ENCODE measurements around the gene HPSE.

The HPSE gene

DNA sequence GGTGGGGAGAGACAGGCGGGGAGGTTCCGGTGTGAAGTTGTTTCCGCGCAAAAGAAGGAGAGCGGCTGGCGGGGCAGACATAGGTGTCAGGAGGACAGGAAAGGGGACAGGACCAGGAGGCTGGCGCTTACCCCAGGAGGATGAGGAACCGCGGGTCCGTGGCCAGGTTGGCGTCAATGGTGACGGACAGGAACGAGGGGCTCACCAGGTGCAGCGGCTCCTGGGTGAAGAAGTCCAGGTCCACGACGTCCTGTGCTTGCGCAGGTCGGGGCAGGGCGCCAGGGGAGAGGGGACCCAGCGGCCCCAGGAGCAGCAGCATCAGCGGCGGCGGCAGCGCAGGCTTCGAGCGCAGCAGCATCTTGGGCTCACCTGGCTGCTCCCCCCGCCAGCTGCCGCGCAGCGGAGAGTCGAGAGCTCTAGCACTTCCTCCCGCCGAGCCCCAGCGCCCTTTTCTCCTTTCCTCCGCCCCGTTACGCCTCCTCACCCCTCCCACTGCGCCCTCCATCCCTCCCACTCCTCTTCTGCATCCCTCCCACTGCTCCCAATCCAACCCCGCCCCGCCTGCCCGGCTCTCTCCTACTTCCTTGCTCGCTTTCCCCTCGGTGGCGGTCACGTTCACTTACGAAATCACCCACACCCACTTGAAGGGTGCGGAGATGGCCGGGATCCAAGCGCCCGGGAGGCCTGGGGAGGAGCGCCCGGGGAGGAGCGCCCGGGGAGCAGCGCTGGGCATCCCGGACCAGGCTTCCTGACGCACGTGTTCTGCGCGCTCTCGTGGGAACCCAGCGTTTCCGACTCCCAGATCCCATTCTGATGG is at the start of gene HPSE:
TSS of gene HPSE (minus strand) at position 424 of the 817 bp plus-strand sequence. CDS start at position 358, 66 bp downstream.
- DNase-seq (ENCODE audit: low spot score): peak; percentile 34

DNA sequence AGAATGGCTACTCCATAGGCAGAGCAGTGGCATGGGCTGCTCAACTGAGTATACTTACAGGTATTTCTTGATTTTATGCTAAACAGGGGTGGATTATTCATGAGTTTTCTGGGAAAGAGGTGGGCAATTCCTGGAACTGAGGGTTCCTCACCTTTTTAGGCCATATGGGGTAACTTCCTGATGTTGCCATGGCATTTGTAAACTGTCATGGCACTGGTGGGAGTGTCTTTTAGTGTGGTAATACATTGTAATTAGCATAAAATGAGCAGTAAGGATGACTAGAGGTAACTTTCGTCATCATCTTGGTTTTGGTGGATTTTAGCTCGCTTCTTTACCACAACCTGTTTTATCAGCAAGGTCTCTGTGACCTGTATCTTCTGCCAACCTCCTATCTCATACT is 48.2 kb upstream of the HPSE start:
- no peak for DNase-seq (ENCODE audit: low spot score)

DNA sequence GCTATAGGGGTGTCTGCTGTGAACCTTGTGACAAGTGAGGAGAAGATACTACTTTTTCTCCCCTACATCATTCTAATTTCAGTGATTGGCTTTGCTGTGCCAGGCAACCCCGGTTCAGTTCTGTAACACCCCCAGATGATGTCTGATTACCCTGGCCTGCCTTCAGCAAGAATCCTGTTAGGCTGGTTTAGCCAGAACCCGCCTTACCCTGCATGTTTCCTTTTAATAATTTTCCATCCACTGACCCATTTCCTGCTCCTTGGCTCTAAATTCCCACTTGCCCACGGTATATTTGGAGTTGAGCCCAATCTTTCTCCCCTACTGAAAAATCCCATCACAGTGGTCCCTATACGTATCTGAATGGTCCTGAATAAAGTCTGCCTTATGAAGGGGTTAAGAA is 46.5 kb upstream of the HPSE start:
- DNase-seq (ENCODE audit: low spot score): no peak

DNA sequence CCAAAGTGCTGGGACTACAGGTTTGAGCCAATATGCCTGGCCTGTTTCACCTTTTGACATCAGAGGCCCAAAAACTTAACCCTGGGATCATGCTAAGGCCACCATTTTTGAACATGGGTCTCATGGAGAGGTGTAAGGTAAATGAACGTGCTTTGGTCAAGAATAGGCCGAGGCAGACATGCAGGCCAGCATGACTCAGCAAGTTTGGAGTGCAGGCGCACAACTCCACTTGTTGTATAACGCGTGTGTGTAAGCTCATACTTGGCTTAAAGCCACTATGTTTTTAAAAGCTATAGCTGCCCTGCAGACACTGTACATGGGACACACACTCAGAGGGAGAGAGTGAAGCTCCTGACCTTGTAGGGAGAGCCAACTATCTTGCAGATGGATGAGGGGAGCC is 43.8 kb upstream of the HPSE start:
- DNase-seq (ENCODE audit: low spot score): no peak

DNA sequence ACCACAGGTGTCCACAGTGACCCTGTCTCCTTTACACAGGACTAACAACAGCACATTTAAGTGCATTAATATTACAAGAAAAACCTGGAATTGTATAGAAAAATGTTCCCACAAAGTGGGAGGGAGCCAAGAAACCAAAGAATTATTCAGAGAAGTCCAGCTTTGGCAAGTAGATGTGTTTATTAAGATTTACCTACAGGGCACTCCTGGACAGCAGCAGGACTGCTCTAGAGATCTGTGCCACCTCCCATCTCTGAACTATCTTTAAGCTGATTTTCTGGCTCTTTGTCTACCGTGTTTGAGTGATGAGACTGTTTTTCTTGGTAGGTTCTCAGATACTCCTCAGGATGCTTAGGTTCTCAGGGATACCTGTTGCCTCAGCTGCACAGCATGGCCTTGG is 38.3 kb upstream of the HPSE start:
- DNase-seq (ENCODE audit: low spot score): no peak

DNA sequence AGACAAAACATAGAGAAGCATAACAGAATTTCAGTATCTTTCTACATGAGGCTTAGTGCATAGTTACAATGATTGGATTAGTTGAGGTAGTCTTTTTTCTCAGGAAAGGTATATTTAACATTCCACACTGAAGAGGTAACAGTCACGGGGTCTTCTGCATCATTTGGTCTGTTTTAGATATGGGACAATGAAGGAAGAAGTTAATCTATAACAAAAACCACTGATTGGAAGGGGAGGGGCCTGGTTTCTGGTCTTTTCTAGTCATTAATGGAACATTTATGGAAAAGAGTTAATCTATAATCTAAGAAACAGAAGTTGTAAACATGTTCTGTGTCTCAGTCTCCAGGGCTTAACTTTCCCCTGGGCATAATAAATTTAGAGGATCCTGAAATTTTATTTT is 37.3 kb upstream of the HPSE start:
- DNase-seq (ENCODE audit: low spot score): no peak

DNA sequence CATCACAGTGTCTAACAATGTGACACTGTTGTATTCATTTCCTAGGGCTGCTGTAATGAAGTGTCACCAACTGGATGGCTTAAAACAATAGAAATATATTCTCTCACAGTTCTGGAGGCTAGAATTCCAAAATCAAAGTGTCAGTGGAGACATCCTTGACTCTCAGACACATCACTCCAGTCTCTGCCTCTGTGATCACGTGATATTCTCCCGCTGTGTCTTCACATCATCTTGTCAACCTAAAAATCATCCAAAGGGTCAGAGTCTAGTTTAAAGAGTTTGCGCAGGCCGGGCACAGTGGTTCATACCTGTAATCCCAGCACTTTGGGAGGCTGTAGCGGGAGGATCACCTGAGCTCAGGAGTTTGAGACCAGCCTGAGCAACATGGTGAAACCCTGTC is 36.6 kb upstream of the HPSE start:
- no peak for DNase-seq (ENCODE audit: low spot score)

DNA sequence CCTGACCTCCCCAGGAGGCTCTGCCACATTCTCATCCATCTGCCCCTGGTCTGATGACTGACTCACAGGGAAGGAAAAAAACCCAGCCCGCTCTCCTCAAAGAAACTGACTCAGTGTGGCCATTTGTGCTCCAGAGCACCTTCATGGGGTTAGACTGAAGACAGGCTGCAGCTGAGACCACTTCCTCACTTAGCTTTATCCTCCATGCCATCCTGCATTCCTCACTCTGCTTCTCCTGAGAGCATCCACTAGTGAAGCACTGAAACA is 35.9 kb upstream of the HPSE start:
- DNase-seq (ENCODE audit: low spot score): no peak

DNA sequence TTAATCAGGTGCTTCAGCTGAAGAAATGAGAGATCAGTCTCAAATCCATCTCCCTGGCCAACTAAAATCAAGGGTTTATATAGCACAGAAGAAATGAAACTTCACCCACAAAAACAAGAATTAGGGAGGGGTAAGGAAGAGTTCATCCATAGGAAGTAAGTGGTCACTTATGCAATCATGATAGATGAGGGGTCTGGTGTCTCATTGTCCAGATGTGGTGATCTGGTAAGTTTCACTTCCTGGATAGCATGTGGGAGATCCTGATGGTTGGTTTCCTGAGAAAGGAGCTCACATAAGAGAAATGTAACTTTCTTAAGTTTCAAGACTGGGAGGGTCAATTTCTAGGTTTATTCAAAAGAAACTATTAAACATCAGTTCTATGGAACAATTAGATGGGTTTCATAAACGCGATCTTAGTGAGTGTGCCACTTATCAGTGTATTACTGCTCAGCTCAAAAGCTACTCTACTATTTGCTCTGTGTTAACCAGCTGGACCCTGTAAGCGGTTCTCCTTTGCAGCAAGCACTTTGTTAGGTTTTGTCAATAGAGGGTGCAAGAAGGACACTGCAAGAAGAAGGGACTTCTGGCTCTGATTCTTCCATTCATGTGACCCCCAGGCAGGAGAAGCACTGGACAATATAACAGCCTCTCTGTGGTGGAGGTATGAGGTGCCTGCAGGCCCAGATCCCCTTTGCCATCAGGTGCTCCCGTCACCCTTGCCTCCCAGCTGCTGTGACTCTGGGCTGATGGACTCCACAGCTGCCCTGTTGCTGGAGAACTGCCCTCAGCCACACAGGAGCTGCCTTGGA is 35.4 kb upstream of the HPSE start:
- no peak for DNase-seq (ENCODE audit: low spot score)

DNA sequence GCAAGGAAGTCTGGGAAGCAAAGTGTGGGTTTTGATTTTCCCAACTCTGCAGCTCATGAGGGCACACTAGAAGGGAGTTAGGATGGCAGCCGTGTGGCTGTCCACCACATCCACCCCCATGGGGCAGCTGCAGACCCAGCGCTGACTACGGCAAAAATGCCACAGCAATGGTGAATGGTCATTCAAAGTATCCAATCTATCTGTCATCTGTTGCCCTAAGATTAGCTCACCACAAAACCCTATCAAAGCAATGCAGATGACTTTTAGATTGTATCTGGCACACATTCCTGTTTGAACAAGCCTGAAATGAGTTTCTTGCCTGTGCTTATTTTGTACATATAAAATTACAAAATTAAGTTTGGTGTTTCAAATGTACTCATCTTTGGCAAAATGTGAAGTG is 29.7 kb upstream of the HPSE start:
- DNase-seq (ENCODE audit: low spot score): no peak

DNA sequence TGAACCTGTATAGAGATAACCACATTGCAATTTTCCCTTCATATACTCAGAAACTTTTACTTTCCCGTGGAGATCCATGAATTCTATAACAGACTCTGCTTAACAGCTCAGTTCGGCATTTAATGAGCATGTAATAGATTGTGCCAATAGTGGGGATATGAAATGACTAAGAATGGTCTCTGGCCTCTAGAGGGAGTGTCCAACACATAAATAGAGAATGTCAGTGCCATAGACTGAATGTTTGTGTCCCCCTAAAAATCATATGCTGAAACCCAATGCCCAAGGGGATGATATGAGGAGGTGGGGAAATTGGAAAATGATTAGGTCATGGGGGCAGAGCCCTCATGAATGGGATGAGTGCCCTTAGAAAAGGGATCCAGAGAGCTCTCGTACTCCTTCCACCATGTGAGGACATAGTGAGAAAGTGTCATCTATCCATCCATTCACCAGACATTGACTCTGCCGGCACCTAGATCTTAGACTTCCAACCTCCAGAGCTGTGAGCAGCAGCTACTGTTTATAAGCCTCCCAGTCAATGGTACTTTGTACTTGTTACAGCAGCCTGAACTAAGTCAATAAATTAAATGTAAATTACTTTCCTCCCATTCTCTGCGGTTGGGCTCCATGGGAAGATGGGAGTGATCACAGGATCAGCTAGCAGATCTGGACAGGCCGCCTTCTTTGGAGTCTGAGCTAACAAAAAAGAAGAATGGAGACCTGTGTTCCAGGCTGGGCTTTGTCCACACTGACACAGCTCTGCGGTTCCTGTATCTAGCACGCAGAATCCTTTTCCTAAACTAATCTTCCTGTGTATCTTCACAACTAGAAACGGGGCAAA is 28.1 kb upstream of the HPSE start:
- DNase-seq (ENCODE audit: low spot score): peak; percentile 6

DNA sequence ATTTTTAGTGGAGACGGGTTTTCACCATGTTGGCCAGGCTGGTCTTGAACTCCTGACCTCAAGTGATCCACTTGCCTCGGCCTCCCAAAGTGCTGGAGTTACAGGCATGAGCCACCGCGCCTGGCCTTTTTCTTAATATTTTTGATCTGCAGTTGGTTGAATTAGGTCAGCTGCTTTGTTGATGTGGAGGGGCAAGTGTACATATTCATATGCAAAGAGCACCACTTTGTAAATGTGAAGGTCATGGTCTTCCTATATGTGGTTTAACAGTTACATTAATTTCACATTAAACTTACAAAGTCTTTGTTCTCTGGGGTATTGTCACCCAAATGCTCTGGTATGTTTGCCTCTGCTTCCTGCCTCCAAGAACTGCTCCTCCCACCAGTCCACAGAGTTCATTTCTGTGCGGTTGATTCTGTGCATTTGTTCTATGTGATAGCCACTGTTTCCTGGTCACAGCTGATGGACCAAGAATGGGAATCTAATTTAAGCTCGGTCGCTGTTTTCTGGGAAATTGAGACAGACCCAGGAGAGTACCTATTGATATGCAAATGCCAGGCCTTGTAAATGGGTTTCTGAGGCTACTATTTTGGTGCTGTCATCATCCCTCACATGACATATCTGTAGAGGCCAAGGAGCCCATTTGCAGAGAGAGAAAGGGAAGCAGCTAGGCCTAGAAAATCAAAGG is 26.9 kb upstream of the HPSE start:
- DNase-seq (ENCODE audit: low spot score): no peak

DNA sequence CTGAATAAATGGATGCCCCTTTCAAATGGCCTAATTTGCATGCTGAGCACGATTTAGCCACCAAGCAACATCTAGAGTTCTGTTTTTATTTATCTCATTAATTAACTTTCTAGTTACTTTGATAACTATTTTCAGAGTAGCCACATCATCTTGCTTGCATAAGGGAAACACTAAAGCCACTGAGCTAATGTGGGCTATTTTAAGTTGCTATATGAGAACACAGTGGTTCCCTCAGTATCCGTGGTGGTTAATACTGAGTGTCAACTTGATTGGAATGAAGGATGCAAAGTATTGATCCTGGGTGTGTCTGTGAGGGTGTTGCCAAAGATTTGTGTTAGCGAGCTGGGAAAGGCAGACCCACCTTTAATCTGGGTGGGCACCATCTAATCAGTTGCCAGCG is 25.4 kb upstream of the HPSE start:
- DNase-seq (ENCODE audit: low spot score): no peak

DNA sequence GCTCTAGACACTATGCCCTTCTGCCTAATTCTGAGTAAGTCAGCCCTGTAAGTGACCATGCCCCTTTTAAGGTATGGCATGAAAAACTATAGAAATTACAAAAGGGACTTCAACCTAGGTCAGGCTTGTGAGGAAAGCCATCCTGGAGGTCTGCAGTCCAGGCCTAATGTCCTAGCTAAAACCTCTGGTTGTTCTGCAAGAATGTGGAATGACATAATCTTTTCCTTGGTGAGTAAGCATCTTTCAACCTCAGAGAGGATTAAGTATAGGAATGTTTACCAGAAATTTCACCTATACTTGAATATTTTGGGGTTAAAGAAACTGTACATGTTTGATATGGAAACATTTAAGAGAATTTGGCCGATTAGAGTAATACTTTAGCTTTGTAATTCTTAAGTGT is 23.8 kb upstream of the HPSE start:
- DNase-seq (ENCODE audit: low spot score): no peak

DNA sequence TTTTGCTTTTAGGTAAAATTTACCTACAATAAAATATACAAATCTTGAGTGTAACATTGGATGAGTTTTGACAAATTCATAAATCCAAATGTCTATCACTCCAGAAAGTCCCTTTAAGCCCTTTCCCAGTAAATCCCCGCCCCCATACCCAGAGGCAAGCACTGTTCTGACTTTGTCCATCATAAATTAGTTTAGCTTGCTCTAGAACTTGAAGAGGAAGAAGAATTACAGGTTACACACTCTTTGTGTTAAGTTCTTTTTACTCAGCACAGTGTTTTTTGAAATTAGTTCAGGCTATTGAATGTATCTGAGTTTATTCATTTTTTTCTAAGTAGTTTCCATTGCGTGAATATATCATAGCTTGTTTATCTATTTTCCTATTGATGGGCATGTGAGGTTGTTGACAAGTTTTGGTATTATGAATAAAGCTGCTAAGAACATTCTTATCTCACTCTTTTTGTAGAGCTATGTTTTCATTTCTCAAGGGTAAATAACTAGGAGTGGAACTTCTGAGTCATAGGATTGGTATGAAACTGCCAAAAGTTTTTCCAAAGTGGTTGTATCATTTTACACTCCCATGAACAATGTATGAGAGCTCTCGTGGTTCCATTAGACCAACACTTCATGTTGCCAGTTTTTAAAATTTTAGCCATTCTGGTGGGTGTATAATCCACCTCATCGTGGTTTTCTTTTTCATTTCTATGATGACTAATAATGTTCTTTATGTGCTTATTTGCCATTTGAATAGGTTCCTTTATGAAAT is 22.4 kb upstream of the HPSE start:
- no peak for DNase-seq (ENCODE audit: low spot score)

DNA sequence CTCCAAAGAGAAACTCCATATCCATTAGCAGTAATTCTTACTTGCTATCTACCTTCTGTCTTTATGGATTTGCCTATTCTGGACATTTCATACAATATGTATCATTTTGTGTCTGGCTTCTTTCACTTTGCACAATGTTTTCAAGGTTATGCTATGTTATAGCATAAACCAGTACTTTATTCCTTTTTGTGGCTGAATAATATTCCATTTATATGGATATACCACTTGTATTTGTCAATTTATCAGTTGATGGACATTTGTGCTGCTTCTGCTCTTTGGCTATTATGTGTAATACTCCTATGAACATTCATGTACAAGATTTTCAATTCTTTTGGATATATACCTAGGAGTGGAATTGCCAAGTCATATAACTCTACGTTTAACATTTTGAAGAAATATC is 18.9 kb upstream of the HPSE start:
- no peak for DNase-seq (ENCODE audit: low spot score)

DNA sequence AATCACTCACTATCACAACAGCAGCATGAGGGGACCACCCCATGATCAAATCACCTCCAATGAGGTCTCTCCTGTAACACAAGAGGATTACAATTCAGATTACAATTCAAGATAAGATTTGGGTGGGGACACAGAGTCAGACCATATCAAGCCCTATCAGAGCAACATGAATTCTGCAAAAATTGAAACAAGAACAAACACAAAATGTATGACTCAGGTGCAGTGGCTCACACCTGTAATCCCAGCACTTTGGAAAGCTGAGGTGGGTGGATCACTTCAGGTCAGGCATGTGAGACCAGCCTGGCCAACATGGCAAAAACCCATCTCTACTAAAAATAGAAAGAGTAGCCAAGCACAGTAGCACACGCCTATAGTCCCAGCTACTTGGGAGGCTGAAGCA is 13.4 kb upstream of the HPSE start:
- DNase-seq (ENCODE audit: low spot score): no peak

DNA sequence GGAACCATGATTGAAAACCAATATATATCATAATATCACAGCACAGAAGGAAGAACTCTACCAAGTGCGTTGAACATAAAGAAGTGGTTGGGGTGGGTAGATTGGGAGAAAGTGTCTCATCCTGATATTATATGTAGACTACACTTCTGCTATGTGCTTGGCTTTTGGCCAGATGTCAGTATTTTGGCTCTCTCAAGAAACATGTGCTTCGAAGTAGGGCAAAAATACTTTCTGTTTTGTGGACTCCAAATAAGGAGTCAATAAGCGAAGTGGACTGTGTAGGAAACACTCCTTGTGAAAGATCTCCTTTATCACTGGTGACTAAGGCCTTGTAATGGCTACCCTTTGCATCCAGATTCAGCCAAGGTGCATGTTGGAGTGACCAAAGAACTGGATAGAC is 7.8 kb upstream of the HPSE start:
- no peak for DNase-seq (ENCODE audit: low spot score)

DNA sequence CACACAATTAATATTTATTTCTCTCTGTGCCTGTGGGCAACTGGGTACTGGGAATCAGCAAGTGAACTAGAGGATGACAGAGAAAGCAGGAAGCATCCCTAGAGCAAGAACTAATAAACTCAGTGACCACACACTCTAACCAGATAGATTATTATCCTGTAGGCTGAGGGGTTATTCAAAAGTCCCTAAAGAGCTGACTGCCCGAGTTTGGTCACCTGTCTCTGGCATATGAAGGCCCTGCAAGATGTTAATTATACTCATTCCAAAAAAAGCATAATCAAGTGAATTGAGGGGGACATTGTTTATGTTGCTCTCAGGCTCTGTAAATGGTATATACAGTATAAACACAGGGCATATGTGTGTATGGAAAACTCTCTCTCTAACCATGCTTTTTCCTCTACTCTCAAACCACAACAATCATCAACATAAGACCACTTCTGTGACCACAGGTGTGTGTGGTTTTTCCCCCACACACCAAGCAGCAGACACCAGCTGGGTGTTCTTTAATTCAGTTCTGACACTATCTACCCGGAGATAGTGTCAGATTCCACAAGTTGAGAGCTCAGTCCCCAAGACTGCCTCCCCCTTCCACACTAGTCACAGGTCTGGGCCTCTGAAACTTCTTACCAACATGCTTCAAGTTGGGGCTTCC is 6.2 kb upstream of the HPSE start:
- no peak for DNase-seq (ENCODE audit: low spot score)

DNA sequence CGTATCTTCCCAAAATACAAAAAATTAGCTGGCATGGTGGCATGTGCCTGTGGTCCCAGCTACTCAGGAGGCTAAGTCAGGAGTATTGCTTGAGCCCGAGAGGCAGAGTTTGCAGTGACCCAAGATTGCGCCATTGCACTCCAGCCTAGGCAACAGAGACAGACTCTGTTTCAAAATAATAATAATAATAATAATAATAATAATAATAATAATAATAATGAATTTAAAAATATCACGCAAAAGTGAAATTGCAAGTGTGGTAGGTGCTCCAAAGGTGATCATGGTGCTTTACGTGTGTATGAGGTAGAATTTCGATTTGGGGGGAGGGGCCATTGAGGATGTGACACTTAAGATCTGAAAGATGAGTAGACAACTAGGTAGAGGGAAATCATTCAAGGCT is 4.9 kb upstream of the HPSE start:
- no peak for DNase-seq (ENCODE audit: low spot score)

DNA sequence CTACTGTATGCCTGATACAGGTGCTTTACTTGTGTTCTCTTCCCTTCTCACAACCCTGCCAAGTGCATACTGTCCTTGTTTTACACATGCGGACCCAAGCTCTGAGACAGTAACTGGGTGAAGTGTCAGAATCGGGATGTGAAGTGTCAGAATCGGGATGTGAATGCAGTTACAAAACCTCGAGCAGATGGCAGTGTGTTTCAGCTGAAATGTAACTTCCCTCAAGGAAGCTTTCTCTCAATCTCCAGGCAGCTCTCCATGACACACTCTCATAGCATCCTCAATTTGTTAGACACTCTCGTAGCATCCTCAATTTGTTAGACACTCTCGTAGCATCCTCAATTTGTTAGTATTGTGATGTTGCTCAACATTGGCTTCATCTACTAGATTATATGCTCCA is 1.1 kb upstream of the HPSE start:
- no peak for DNase-seq (ENCODE audit: low spot score)

Measured in HuH-7 (cell line).